NCI-H2171 (cell line): Measurements from ENCODE around the gene ROR2.
A peak's percentile ranks its signal among the peaks of the same experiment; 100 is the strongest.

Experiments used
- DNase-seq: peaks from one replicate; lab custom pipeline; 2025; lab: John Stamatoyannopoulos, UW

Gene ROR2

GRCh38 chr9:91873637-91874051 lies 76.4 kb downstream of the ROR2 start:
- no peak for DNase-seq

- DNase-seq = no peak
Observed at GRCh38 chr9:91868732-91869391, 81.2 kb downstream of the ROR2 start.

- DNase-seq = no peak
Observed at GRCh38 chr9:91867740-91868139, 82.3 kb downstream of the ROR2 start.

- no peak for DNase-seq
Observed at GRCh38 chr9:91865041-91865440, 85.0 kb downstream of the ROR2 start.

- DNase-seq = no peak
Observed at GRCh38 chr9:91864380-91864779, 85.6 kb downstream of the ROR2 start.

GRCh38 chr9:91863469-91863868 lies 86.6 kb downstream of the ROR2 start:
- no peak for DNase-seq

GRCh38 chr9:91858213-91859030 lies 91.6 kb downstream of the ROR2 start:
- no peak for DNase-seq

GRCh38 chr9:91857291-91858212 lies 92.5 kb downstream of the ROR2 start:
- no peak for DNase-seq

- no peak for DNase-seq
Observed at GRCh38 chr9:91856419-91856818, 93.6 kb downstream of the ROR2 start.

- no peak for DNase-seq
Observed at GRCh38 chr9:91855196-91855595, 94.8 kb downstream of the ROR2 start.

- no peak for DNase-seq
Observed at GRCh38 chr9:91852801-91853347, 97.2 kb downstream of the ROR2 start.

GRCh38 chr9:91849694-91850093 lies 100.3 kb downstream of the ROR2 start:
- no peak for DNase-seq

- DNase-seq = no peak
Observed at GRCh38 chr9:91848146-91848545, 101.9 kb downstream of the ROR2 start.

- DNase-seq = no peak
Observed at GRCh38 chr9:91847581-91848091, 102.4 kb downstream of the ROR2 start.

GRCh38 chr9:91845879-91846278 lies 104.1 kb downstream of the ROR2 start:
- DNase-seq = no peak

GRCh38 chr9:91844701-91845291 lies 105.2 kb downstream of the ROR2 start:
- DNase-seq = no peak

GRCh38 chr9:91844190-91844589 lies 105.8 kb downstream of the ROR2 start:
- DNase-seq = no peak

GRCh38 chr9:91843623-91844148 lies 106.3 kb downstream of the ROR2 start:
- DNase-seq = no peak

- DNase-seq = no peak
Observed at GRCh38 chr9:91843093-91843492, 106.9 kb downstream of the ROR2 start.

GRCh38 chr9:91842358-91843049 lies 107.5 kb downstream of the ROR2 start:
- peak; percentile 73 for DNase-seq

- no peak for DNase-seq
Observed at GRCh38 chr9:91841591-91841990, 108.4 kb downstream of the ROR2 start.
